ENCODE results near the gene GNAS-AS1. TPM values are rescaled to one million over a fixed set of nuclear protein-coding genes. Genes with fewer than 3 reads are reported as not detected.
A peak's percentile ranks its signal among the peaks of the same experiment; 100 is the strongest.

GNAS-AS1 gene
- total and polyA plus RNA-seq, 2 of the 8 experiments (the other 6 are each of a cell fraction or from before 2014, with no cell fraction given) = 4.7 to 13.7 TPM

- no peak overlapping the region for H2AFZ ChIP-seq (ENCODE audit: low read length)
- CTCF ChIA-PET (ENCODE audit: partially characterized antibody) = interaction anchor here (0.9 to 3.5 kb wide), 8 partner anchors 12 to 340 kb away, joined by 3 to 12 read pairs (median 4); no protein-coding TSS in a partner anchor
- peaks cover 2 to 49% (median 15%) of the 10 kb centered on the region in 4 experiments; a peak in 5 of 8 replicates for H3K36me3 ChIP-seq (ENCODE audit: control insufficient read depth in 2 of 4, insufficient read depth in 4 of 4, low read length in 3 of 4)
- H3K4ac ChIP-seq (replicated peaks; ENCODE audit: insufficient read length, low read depth, low read length) = no peak overlapping the region
- H3K9ac ChIP-seq (replicated peaks in 1 of 4; ENCODE audit: extremely low read depth in 1 of 4, low read depth in 3 of 4, low read length in 3 of 4) = no peak overlapping the region
- H2AK5ac ChIP-seq (ENCODE audit: low read depth, low read length) = no peak overlapping the region
- H3K27me3 ChIP-seq (replicated peaks in 1 of 4; ENCODE audit: control insufficient read depth in 3 of 4, extremely low read depth in 1 of 4, insufficient read depth in 3 of 4, low read length in 3 of 4) = no peaks in the 10 kb centered on the region
- no peak overlapping the region for H3K4me3 ChIP-seq (ENCODE audit: extremely low read depth in 1 of 4, insufficient read depth in 2 of 4, low read depth in 3 of 4, low read length in 4 of 4)
- POLR2A ChIA-PET (ENCODE audit: partially characterized antibody) = interaction anchor here (0.9 to 5.3 kb wide), 7 partner anchors 9 to 109 kb away, joined by 3 to 42 read pairs (median 5); no protein-coding TSS in a partner anchor
- H3K79me1 ChIP-seq (ENCODE audit: low read depth, low read length) = peaks cover 4% of the 10 kb centered on the region; the same call in 1 of the 2 replicates
- no peak overlapping the region for H3K18ac ChIP-seq (ENCODE audit: extremely low read depth, low read length)
- DNase-seq (ENCODE audit: low read depth in 1 of 2, low spot score in 2 of 2) (no peak), FAIRE-seq (no peak)
- peaks cover 0 to 3% of the 10 kb centered on the region in 2 experiments; a peak in 1 of 4 replicates for H3K9me3 ChIP-seq (ENCODE audit: insufficient read depth in 2 of 2, low read depth in 1 of 2, low read length in 1 of 2)
- H3K4me2 ChIP-seq (ENCODE audit: insufficient read depth in 1 of 2, low read depth in 2 of 2, low read length in 2 of 2) = no peak overlapping the region
- no peak overlapping the region for H3K27ac ChIP-seq (ENCODE audit: low read depth, low read length)
- peaks cover 0 to under 1% of the 10 kb centered on the region in 2 experiments for H4K20me1 ChIP-seq (replicated peaks in 1 of 2; ENCODE audit: control insufficient read depth in 1 of 2, insufficient read depth in 2 of 2, low read length in 2 of 2)
- peaks cover 1 to 27% of the 10 kb centered on the region in 2 experiments; a peak in 3 of 4 replicates for H3K79me2 ChIP-seq (ENCODE audit: control insufficient read depth in 1 of 2, insufficient read depth in 2 of 2, low read length in 2 of 2)
- H4K8ac ChIP-seq (ENCODE audit: extremely low read depth, insufficient read depth, low read length) = no peak overlapping the region
- H2BK120ac ChIP-seq (replicated peaks; ENCODE audit: low read depth, low read length) = no peak overlapping the region
- no peak overlapping the region for H2BK12ac ChIP-seq (ENCODE audit: low read depth, low read length)
- no peak overlapping the region for H3K23ac ChIP-seq (ENCODE audit: insufficient read length)
- no peak overlapping the region for H2BK5ac ChIP-seq (ENCODE audit: low read depth, low read length)
- H4K91ac ChIP-seq (replicated peaks; ENCODE audit: insufficient read length, low read length) = no peak overlapping the region
- no peak overlapping the region for H2BK15ac ChIP-seq (ENCODE audit: low read length)
- 72% methylated on average over 8 of the region's 8 CpGs; no CpG with 5 or more reads in 1 of the 2 experiments for WGBS, 2 experiments (ENCODE audit: extremely low coverage in 1 of 2, insufficient coverage in 1 of 2, insufficient read length in 1 of 2, insufficient replicate concordance in 2 of 2, low coverage in 1 of 2, low lambda C conversion rate in 2 of 2, missing lambda C conversion rate in 1 of 2)
- TF ChIP-seq RAD21 (IDR thresholded peaks at IDR 0.05 in 1 of 2, conservative IDR thresholded peaks at IDR 0.05 in 1 of 2; ENCODE audit: low read depth in 2 of 2, low read length in 2 of 2) (peak; percentile 56 to 72), MAX (IDR thresholded peaks at IDR 0.05) (no peak), CTCF (IDR thresholded peaks at IDR 0.05; ENCODE audit: control extremely low read depth in 1 of 3, insufficient read depth in 1 of 3, low read depth in 1 of 3, low read length in 3 of 3) (peak; percentile 42 to 67 (median 46)), ASH2L (IDR thresholded peaks at IDR 0.05; ENCODE audit: low read length) (no peak)
- H2BK20ac ChIP-seq (ENCODE audit: low read length) = no peak overlapping the region
- no peaks in the 10 kb centered on the region for H3K23me2 ChIP-seq (ENCODE audit: low read depth, low read length)
- H3K4me1 ChIP-seq (replicated peaks in 1 of 4; ENCODE audit: control insufficient read depth in 3 of 4, insufficient read depth in 4 of 4, low read length in 3 of 4) = 0 out of 7 replicates have a peak, but pooled peaks cover 0 to 2% (median 0%) of the 10 kb centered on the region in 4 experiments
- H3K56ac ChIP-seq (replicated peaks; ENCODE audit: insufficient read length, low read depth, low read length) = no peak overlapping the region
- no peak overlapping the region for H4K5ac ChIP-seq (ENCODE audit: insufficient read length, low read depth, low read length)
- H3K14ac ChIP-seq (ENCODE audit: insufficient read length) = no peak overlapping the region
These were observed 28.6 kb downstream of the GNAS-AS1 start for GRCh38 chr20:58822149-58822548.
